WERI-Rb-1 (cell line): Measurements from ENCODE around the gene ZFTA.

Source experiments
- DNase-seq: peaks from one replicate; pipeline ENCODE4 v3.0.0-alpha.2; 2020
- H3K27ac ChIP-seq: fragments of 250-450 bp; sonication (Bioruptor Pico); 2 replicates; pipeline ENCODE4 v1.5.1; 2020; ENCODE audit warnings: mild to moderate bottlenecking, moderate library complexity
- H3K27me3 ChIP-seq: fragments of 250-450 bp; sonication (Bioruptor Pico); 2 replicates; pipeline ENCODE4 v1.5.1; 2021; ENCODE audit warnings: mild to moderate bottlenecking, low read depth, moderate library complexity; ENCODE audit not compliant: insufficient read depth, severe bottlenecking
- H3K36me3 ChIP-seq: fragments of 250-450 bp; sonication (Bioruptor Pico); 2 replicates; pipeline ENCODE4 v1.5.1; 2020; ENCODE audit warnings: mild to moderate bottlenecking, moderate library complexity
- H3K4me3 ChIP-seq: 2 replicates; pipeline ENCODE4 v1.5.1; 2011; ENCODE audit warnings: low read depth, mild to moderate bottlenecking, control low read depth, low read length
- H3K9me3 ChIP-seq: fragments of 250-450 bp; sonication (Bioruptor Pico); 2 replicates; pipeline ENCODE4 v1.5.1; 2021; ENCODE audit warnings: mild to moderate bottlenecking, moderate library complexity; ENCODE audit not compliant: severe bottlenecking
- CTCF ChIP-seq: IDR thresholded peaks from 2 replicates; pipeline ENCODE4 v1.5.1; 2011; ENCODE audit warnings: low read depth, mild to moderate bottlenecking, control low read depth, inconsistent platforms, low read length

The ZFTA gene

GRCh38 chr11:63736864-63737263 lies 31.7 kb downstream of the ZFTA start:
- no peak for TF ChIP-seq CTCF
- no peak overlapping the region for H3K4me3 ChIP-seq
- no peaks in the 10 kb centered on the region for H3K9me3 ChIP-seq
- DNase-seq: no peak
- H3K27ac ChIP-seq: no peak overlapping the region
- no peaks in the 10 kb centered on the region for H3K27me3 ChIP-seq
- H3K36me3 ChIP-seq: peaks cover 6% of the 10 kb centered on the region

GRCh38 chr11:63729326-63729725 lies 39.2 kb downstream of the ZFTA start:
- Histone ChIP-seq H3K27ac (no peak overlapping the region), H3K36me3 (peaks cover 3% of the 10 kb centered on the region), H3K9me3 (no peaks in the 10 kb centered on the region), H3K27me3 (no peaks in the 10 kb centered on the region), H3K4me3 (no peak overlapping the region)
- no peak for DNase-seq
- TF ChIP-seq CTCF: no peak

GRCh38 chr11:63720611-63721010 lies 48.0 kb downstream of the ZFTA start:
- Histone ChIP-seq H3K27me3 (no peaks in the 10 kb centered on the region), H3K4me3 (no peak overlapping the region), H3K36me3 (peaks cover 31% of the 10 kb centered on the region), H3K9me3 (no peaks in the 10 kb centered on the region), H3K27ac (no peak overlapping the region)
- TF ChIP-seq CTCF: no peak
- no peak for DNase-seq

- Histone ChIP-seq H3K36me3 (peaks cover 31% of the 10 kb centered on the region), H3K27ac (no peak overlapping the region), H3K4me3 (no peak overlapping the region), H3K27me3 (no peaks in the 10 kb centered on the region), H3K9me3 (no peaks in the 10 kb centered on the region)
- no peak for TF ChIP-seq CTCF
- no peak for DNase-seq
Observed at GRCh38 chr11:63719987-63720386, 48.6 kb downstream of the ZFTA start.

GRCh38 chr11:63719001-63719400 lies 49.6 kb downstream of the ZFTA start:
- H3K9me3 ChIP-seq: no peaks in the 10 kb centered on the region
- peaks cover 35% of the 10 kb centered on the region for H3K36me3 ChIP-seq
- no peak for DNase-seq
- H3K4me3 ChIP-seq: no peak overlapping the region
- H3K27ac ChIP-seq: no peak overlapping the region
- TF ChIP-seq CTCF: no peak
- H3K27me3 ChIP-seq: no peaks in the 10 kb centered on the region
